ENCODE results near the gene CNIH1. TPM values are rescaled to one million over a fixed set of nuclear protein-coding genes. Genes with fewer than 3 reads are reported as not detected.
A peak's percentile ranks its signal among the peaks of the same experiment; 100 is the strongest.

CNIH1 gene
- total and polyA plus RNA-seq, 2 of the 13 experiments (the other 11 are each of a cell fraction or from before 2014, with no cell fraction given) = 166 to 421 TPM

DNA sequence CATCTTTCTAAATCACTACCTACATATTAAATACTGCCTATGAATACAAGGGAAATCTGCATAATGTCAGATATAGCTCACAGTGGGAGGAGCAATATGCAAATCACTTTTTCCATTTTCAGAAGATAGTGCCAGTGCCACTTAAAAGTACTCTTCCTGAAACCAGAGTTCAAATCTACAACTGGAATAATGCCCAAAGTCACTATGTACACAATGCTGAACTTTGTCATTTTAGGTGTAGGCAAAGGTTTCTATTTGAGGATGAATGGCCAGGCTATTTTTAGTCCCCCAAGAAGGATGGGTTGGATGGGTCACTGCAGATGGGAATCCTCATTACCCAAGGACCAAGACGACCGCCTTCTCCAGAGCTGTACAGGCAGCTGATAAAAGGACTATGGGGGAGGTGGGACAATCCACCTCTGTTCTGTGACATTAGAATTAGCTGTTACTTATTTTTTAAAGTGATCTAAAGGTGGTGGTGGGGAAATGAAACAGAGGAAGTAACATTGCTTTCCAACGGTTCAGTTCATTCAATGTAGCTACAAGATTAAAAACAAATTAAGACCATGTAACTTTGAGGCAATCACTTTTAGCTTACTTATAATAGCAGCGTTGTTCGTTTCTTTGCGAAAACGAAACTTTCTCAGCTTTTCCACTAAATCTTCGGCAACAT, 42.0 kb upstream of the CNIH1 start (continued):
- TF ChIP-seq PHF21A (CRISPR knock-in tag; IDR thresholded peaks at IDR 0.05) (peak; percentile 74), HDAC1 (CRISPR knock-in tag; IDR thresholded peaks at IDR 0.05) (peak; percentile 59), GFI1 (CRISPR knock-in tag; IDR thresholded peaks at IDR 0.05; ENCODE audit: borderline replicate concordance) (no peak), SP4 (CRISPR knock-in tag; IDR thresholded peaks at IDR 0.05) (no peak), TGIF2 (CRISPR knock-in tag; IDR thresholded peaks at IDR 0.05) (no peak), ZNF589 (CRISPR knock-in tag; conservative IDR thresholded peaks at IDR 0.05) (no peak), NFIC (IDR thresholded peaks at IDR 0.05; ENCODE audit: low read length) (peak; percentile 55; the same call in 1 of the 2 replicates), LRRFIP1 (CRISPR knock-in tag; conservative IDR thresholded peaks at IDR 0.05) (no peak), ZNF816 (CRISPR knock-in tag; IDR thresholded peaks at IDR 0.05; ENCODE audit: borderline replicate concordance) (no peak), ZNF296 (CRISPR knock-in tag; conservative IDR thresholded peaks at IDR 0.05) (no peak), HNF4A (CRISPR knock-in tag; IDR thresholded peaks at IDR 0.05) (peak; percentile 90), ZNF496 (CRISPR knock-in tag; IDR thresholded peaks at IDR 0.05; ENCODE audit: insufficient replicate concordance) (no peak), ZNF331 (CRISPR knock-in tag; IDR thresholded peaks at IDR 0.05) (peak; percentile 50; the same call in 1 of the 2 replicates), MED1 (CRISPR knock-in tag; IDR thresholded peaks at IDR 0.05) (peak; percentile 52; the same call in 1 of the 2 replicates), RXRB (CRISPR knock-in tag; IDR thresholded peaks at IDR 0.05; ENCODE audit: borderline replicate concordance) (peak; percentile 72; the same call in 1 of the 2 replicates), TEAD3 (CRISPR knock-in tag; optimal IDR thresholded peaks at IDR 0.05; ENCODE audit: borderline replicate concordance) (peak; percentile 35), SMC3 (IDR thresholded peaks at IDR 0.05; ENCODE audit: low read length) (no peak), FLYWCH1 (CRISPR knock-in tag; IDR thresholded peaks at IDR 0.05) (no peak), ZBTB20 (CRISPR knock-in tag; IDR thresholded peaks at IDR 0.05; ENCODE audit: borderline replicate concordance, low read depth) (0 out of 2 replicates have a peak, but pooled peaks have one; percentile 30), HOMEZ (CRISPR knock-in tag; IDR thresholded peaks at IDR 0.05; ENCODE audit: low read depth) (peak; percentile 85; the same call in 1 of the 2 replicates), SAP130 (CRISPR knock-in tag; IDR thresholded peaks at IDR 0.05; ENCODE audit: low read depth) (peak; percentile 80), GATAD2A (CRISPR knock-in tag; IDR thresholded peaks at IDR 0.05) (peak; percentile 75), DNMT3B (CRISPR knock-in tag; conservative IDR thresholded peaks at IDR 0.05) (no peak), RCOR2 (CRISPR knock-in tag; IDR thresholded peaks at IDR 0.05) (peak; percentile 69; the same call in 1 of the 2 replicates)
- TF ChIP-seq, protein P1, sequence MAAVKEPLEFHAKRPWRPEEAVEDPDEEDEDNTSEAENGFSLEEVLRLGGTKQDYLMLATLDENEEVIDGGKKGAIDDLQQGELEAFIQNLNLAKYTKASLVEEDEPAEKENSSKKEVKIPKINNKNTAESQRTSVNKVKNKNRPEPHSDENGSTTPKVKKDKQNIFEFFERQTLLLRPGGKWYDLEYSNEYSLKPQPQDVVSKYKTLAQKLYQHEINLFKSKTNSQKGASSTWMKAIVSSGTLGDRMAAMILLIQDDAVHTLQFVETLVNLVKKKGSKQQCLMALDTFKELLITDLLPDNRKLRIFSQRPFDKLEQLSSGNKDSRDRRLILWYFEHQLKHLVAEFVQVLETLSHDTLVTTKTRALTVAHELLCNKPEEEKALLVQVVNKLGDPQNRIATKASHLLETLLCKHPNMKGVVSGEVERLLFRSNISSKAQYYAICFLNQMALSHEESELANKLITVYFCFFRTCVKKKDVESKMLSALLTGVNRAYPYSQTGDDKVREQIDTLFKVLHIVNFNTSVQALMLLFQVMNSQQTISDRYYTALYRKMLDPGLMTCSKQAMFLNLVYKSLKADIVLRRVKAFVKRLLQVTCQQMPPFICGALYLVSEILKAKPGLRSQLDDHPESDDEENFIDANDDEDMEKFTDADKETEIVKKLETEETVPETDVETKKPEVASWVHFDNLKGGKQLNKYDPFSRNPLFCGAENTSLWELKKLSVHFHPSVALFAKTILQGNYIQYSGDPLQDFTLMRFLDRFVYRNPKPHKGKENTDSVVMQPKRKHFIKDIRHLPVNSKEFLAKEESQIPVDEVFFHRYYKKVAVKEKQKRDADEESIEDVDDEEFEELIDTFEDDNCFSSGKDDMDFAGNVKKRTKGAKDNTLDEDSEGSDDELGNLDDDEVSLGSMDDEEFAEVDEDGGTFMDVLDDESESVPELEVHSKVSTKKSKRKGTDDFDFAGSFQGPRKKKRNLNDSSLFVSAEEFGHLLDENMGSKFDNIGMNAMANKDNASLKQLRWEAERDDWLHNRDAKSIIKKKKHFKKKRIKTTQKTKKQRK (IDR thresholded peaks at IDR 0.05; ENCODE audit: low read length) = no peak

All from HepG2 (cell line).